GM21786 (cell line): Measurements from ENCODE around the gene MYRF.

ENCODE experiments used
- ATAC-seq: cut with Tn5 transposase; IDR thresholded peaks from one replicate; pipeline ENCODE4 v1.9.1; 2021; ENCODE audit not compliant: unreplicated experiment

MYRF gene

GRCh38 chr11:61718621-61719302 lies 33.7 kb upstream of the MYRF start:
- ATAC-seq, result no peak

GRCh38 chr11:61719978-61720377 lies 32.5 kb upstream of the MYRF start:
- no peak for ATAC-seq

GRCh38 chr11:61720597-61720996 lies 31.8 kb upstream of the MYRF start:
- no peak for ATAC-seq

- no peak for ATAC-seq
Measured at GRCh38 chr11:61724437-61724836, 28.0 kb upstream of the MYRF start.

GRCh38 chr11:61725781-61726231 lies 26.6 kb upstream of the MYRF start:
- ATAC-seq, result no peak

- no peak for ATAC-seq
Measured at GRCh38 chr11:61726775-61727174, 25.7 kb upstream of the MYRF start.

GRCh38 chr11:61727401-61727811 lies 25.0 kb upstream of the MYRF start:
- no peak for ATAC-seq

GRCh38 chr11:61728066-61728939 lies 24.1 kb upstream of the MYRF start:
- ATAC-seq, result no peak

- ATAC-seq, result no peak
Measured at GRCh38 chr11:61728940-61729219, 23.6 kb upstream of the MYRF start.

GRCh38 chr11:61730240-61730994 lies 22.0 kb upstream of the MYRF start:
- ATAC-seq, result no peak

GRCh38 chr11:61731211-61731951 lies 21.1 kb upstream of the MYRF start:
- ATAC-seq, result no peak

- ATAC-seq, result no peak
Measured at GRCh38 chr11:61731952-61732675, 20.3 kb upstream of the MYRF start.

GRCh38 chr11:61732705-61733104 lies 19.7 kb upstream of the MYRF start:
- ATAC-seq, result no peak

GRCh38 chr11:61733120-61733978 lies 19.1 kb upstream of the MYRF start:
- peak; percentile 90 for ATAC-seq

- no peak for ATAC-seq
Measured at GRCh38 chr11:61734767-61735166, 17.7 kb upstream of the MYRF start.

GRCh38 chr11:61735391-61735790 lies 17.0 kb upstream of the MYRF start:
- no peak for ATAC-seq

- ATAC-seq, result no peak
Measured at GRCh38 chr11:61736310-61736709, 16.1 kb upstream of the MYRF start.

GRCh38 chr11:61737131-61737530 lies 15.3 kb upstream of the MYRF start:
- no peak for ATAC-seq

- ATAC-seq, result no peak
Measured at GRCh38 chr11:61737636-61738386, 14.6 kb upstream of the MYRF start.
